Memory B cell (primary cell): ENCODE data around the gene ORC1.

ENCODE experiments used
- ATAC-seq: fragments of 150-1000 bp; cut with Tn5 transposase; 2 replicates; pipeline ENCODE4 v1.10.0; 2021; ENCODE audit warnings: low read depth, mild to moderate bottlenecking, moderate library complexity
- DNase-seq, 2 donors: peaks; one replicate each; pipeline ENCODE4 v3.0.0; 2022; ENCODE audit warnings: low spot score in 2 of 2
- H3K27ac Mint-ChIP-seq: one replicate; pipeline ENCODE4 v1.8.0; 2022; ENCODE audit warnings: mild to moderate bottlenecking, moderate library complexity, mixed read lengths
- H3K27me3 Mint-ChIP-seq: one replicate; pipeline ENCODE4 v1.8.0; 2022; ENCODE audit warnings: mixed read lengths
- H3K36me3 Mint-ChIP-seq: one replicate; pipeline ENCODE4 v1.8.0; 2022; ENCODE audit warnings: mild to moderate bottlenecking, mixed read lengths
- H3K4me1 Mint-ChIP-seq: one replicate; pipeline ENCODE4 v1.8.0; 2022; ENCODE audit warnings: mixed read lengths
- H3K4me3 Mint-ChIP-seq: one replicate; pipeline ENCODE4 v1.8.0; 2022; ENCODE audit warnings: mild to moderate bottlenecking, moderate library complexity, mixed read lengths
- H3K9me3 Mint-ChIP-seq: one replicate; pipeline ENCODE4 v1.8.0; 2022; ENCODE audit warnings: mixed read lengths

ORC1 gene

GRCh38 chr1:52404116-52404974, at the start of gene ORC1, which contains the start of gene PRPF38A:
Gene ORC1, minus strand, starts transcription at chr1:52404423. Its CDS starts 2,200 bp downstream, at chr1:52402223.
Gene PRPF38A, plus strand, starts transcription at chr1:52404602. Its CDS starts 148 bp downstream, at chr1:52404750.
- peak within 1 kb of the TSS; percentile 95 for H3K4me3 Mint-ChIP-seq
- H3K36me3 Mint-ChIP-seq: peaks cover 17% of the 10 kb centered on the region
- peak; percentile 93 for ATAC-seq
- no peaks in the 10 kb centered on the region for H3K27me3 Mint-ChIP-seq
- no peaks in the 10 kb centered on the region for H3K9me3 Mint-ChIP-seq
- DNase-seq: peak; percentile 89 to 92
- peak within 1 kb of the TSS; percentile 99 for H3K27ac Mint-ChIP-seq
- peaks cover 11% of the 10 kb centered on the region for H3K4me1 Mint-ChIP-seq

DNA sequence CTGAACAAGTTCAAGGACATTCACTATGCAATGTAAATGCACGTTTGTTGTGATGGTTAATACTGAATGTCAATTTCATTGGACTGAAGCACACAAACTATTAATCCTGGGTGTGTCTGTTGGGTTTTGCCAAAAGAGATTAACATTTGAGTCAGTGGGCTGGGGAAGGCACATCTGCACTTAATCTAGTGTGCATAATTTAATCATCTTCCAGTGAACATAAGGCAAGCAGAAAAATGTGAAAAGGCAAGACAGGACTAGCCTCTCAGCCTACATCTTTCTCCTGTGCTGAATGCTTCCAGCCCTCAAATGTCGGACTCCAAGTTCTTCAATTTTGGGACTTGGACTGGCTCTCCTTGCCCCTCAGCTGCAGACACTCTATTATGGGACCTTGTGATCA, 40.2 kb upstream of the ORC1 start:
- no peaks in the 10 kb centered on the region for H3K27me3 Mint-ChIP-seq
- H3K27ac Mint-ChIP-seq: no peak overlapping the region
- ATAC-seq (no peak), DNase-seq (no peak)
- no peaks in the 10 kb centered on the region for H3K4me1 Mint-ChIP-seq
- H3K36me3 Mint-ChIP-seq: peaks cover 18% of the 10 kb centered on the region
- no peak overlapping the region for H3K4me3 Mint-ChIP-seq
- no peaks in the 10 kb centered on the region for H3K9me3 Mint-ChIP-seq

GRCh38 chr1:52439976-52440375, 35.8 kb upstream of the ORC1 start:
- H3K27me3 Mint-ChIP-seq: no peaks in the 10 kb centered on the region
- DNase-seq: no peak
- H3K9me3 Mint-ChIP-seq: no peaks in the 10 kb centered on the region
- no peak overlapping the region for H3K27ac Mint-ChIP-seq
- no peaks in the 10 kb centered on the region for H3K4me1 Mint-ChIP-seq
- H3K36me3 Mint-ChIP-seq: peaks cover 29% of the 10 kb centered on the region
- ATAC-seq: no peak
- no peak overlapping the region for H3K4me3 Mint-ChIP-seq

- H3K27me3 Mint-ChIP-seq: no peaks in the 10 kb centered on the region
- DNase-seq (no peak), ATAC-seq (no peak)
- no peak overlapping the region for H3K4me3 Mint-ChIP-seq
- no peaks in the 10 kb centered on the region for H3K4me1 Mint-ChIP-seq
- H3K9me3 Mint-ChIP-seq: no peaks in the 10 kb centered on the region
- peaks cover 35% of the 10 kb centered on the region for H3K36me3 Mint-ChIP-seq
- H3K27ac Mint-ChIP-seq: no peak overlapping the region
Measured at GRCh38 chr1:52436817-52437216, 32.6 kb upstream of the ORC1 start.

GRCh38 chr1:52435650-52436049, 31.4 kb upstream of the ORC1 start:
- no peaks in the 10 kb centered on the region for H3K9me3 Mint-ChIP-seq
- no peaks in the 10 kb centered on the region for H3K4me1 Mint-ChIP-seq

DNA sequence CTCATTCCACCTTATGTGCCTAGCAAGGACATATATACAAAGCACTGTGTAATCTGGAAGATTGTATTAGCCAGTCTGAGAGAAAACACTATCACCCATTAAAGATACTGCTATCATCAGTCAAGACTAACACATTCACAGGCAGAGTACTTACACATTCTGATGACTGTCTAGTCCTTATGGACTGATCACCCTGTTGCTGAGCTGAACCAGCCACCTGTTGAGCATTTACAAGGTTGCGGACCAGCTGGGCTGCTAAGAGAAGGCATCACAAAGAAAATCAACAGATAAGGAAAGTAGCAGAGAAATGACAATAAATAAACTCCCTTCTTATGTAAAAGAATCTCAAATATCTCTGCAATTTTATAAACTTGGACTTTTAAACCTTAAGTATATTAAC, 31.0 kb upstream of the ORC1 start:
- Mint-ChIP-seq H3K27ac (no peak overlapping the region), H3K4me1 (no peaks in the 10 kb centered on the region)

More at GRCh38 chr1:52435650-52436049, 31.4 kb upstream of the ORC1 start:
- Mint-ChIP-seq H3K27me3 (no peaks in the 10 kb centered on the region), H3K27ac (no peak overlapping the region), H3K4me3 (no peak overlapping the region), H3K36me3 (peaks cover 36% of the 10 kb centered on the region)
- no peak for ATAC-seq
- DNase-seq: no peak

GRCh38 chr1:52432807-52433206, 28.6 kb upstream of the ORC1 start:
- no peak overlapping the region for H3K27ac Mint-ChIP-seq

More for the DNA sequence above, 31.0 kb upstream of the ORC1 start:
- no peak overlapping the region for H3K4me3 Mint-ChIP-seq
- no peaks in the 10 kb centered on the region for H3K9me3 Mint-ChIP-seq
- H3K36me3 Mint-ChIP-seq: peaks cover 37% of the 10 kb centered on the region
- DNase-seq (no peak), ATAC-seq (no peak)
- H3K27me3 Mint-ChIP-seq: no peaks in the 10 kb centered on the region

GRCh38 chr1:52427152-52427551, 22.9 kb upstream of the ORC1 start:
- H3K4me3 Mint-ChIP-seq: no peak overlapping the region
- no peaks in the 10 kb centered on the region for H3K9me3 Mint-ChIP-seq
- H3K36me3 Mint-ChIP-seq: peaks cover 27% of the 10 kb centered on the region
- no peak for DNase-seq
- ATAC-seq: no peak
- H3K4me1 Mint-ChIP-seq: peaks cover 19% of the 10 kb centered on the region
- H3K27me3 Mint-ChIP-seq: no peaks in the 10 kb centered on the region
- peak overlapping the region; percentile 1 for H3K27ac Mint-ChIP-seq

More at GRCh38 chr1:52432807-52433206, 28.6 kb upstream of the ORC1 start:
- no peaks in the 10 kb centered on the region for H3K27me3 Mint-ChIP-seq
- ATAC-seq: no peak
- H3K4me3 Mint-ChIP-seq: no peak overlapping the region
- no peaks in the 10 kb centered on the region for H3K9me3 Mint-ChIP-seq
- DNase-seq: no peak
- peaks cover 35% of the 10 kb centered on the region for H3K36me3 Mint-ChIP-seq
- H3K4me1 Mint-ChIP-seq: peaks cover under 1% of the 10 kb centered on the region

- peaks cover 25% of the 10 kb centered on the region for H3K36me3 Mint-ChIP-seq
- H3K4me3 Mint-ChIP-seq: no peak overlapping the region
- ATAC-seq (no peak), DNase-seq (no peak)
- no peaks in the 10 kb centered on the region for H3K27me3 Mint-ChIP-seq
- no peaks in the 10 kb centered on the region for H3K9me3 Mint-ChIP-seq
- H3K27ac Mint-ChIP-seq: no peak overlapping the region
- H3K4me1 Mint-ChIP-seq: peaks cover 19% of the 10 kb centered on the region
Measured at GRCh38 chr1:52426371-52426770, 22.1 kb upstream of the ORC1 start.

GRCh38 chr1:52424813-52425212, 20.6 kb upstream of the ORC1 start:
- H3K4me3 Mint-ChIP-seq: no peak overlapping the region
- H3K4me1 Mint-ChIP-seq: peaks cover 19% of the 10 kb centered on the region
- H3K27ac Mint-ChIP-seq: peak overlapping the region; percentile 60
- no peaks in the 10 kb centered on the region for H3K9me3 Mint-ChIP-seq
- peaks cover 18% of the 10 kb centered on the region for H3K36me3 Mint-ChIP-seq
- no peaks in the 10 kb centered on the region for H3K27me3 Mint-ChIP-seq
- DNase-seq: no peak
- ATAC-seq: no peak

DNA sequence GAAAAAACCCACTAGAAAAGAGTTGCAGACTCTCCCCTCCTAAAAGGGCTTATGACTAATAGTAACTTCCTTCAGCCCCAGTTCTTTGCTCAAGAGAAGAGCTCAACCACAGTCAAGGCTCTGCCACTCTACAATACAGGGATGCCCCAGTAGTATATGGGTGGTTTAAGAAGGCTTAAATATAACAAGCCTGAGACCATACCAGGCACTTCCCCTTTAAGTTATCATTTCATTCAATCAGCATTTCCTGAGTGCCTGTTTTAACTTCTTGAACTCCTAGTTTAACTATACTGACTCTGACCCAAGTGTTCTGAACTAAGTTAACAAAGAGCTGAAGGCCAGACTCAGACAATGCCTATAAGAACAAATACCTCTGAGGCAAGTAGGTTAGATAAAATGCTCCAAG, 20.0 kb upstream of the ORC1 start:
- peak overlapping the region; percentile 60 for H3K27ac Mint-ChIP-seq
- ATAC-seq (peak; percentile 79), DNase-seq (no peak)
- peaks cover 19% of the 10 kb centered on the region for H3K4me1 Mint-ChIP-seq
- no peaks in the 10 kb centered on the region for H3K27me3 Mint-ChIP-seq
- no peak overlapping the region for H3K4me3 Mint-ChIP-seq
- no peaks in the 10 kb centered on the region for H3K9me3 Mint-ChIP-seq
- H3K36me3 Mint-ChIP-seq: peaks cover 23% of the 10 kb centered on the region

- peak; percentile 79 for ATAC-seq
- H3K4me1 Mint-ChIP-seq: peaks cover 19% of the 10 kb centered on the region
- H3K27me3 Mint-ChIP-seq: no peaks in the 10 kb centered on the region
- no peak overlapping the region for H3K4me3 Mint-ChIP-seq
- peak overlapping the region; percentile 60 for H3K27ac Mint-ChIP-seq
- DNase-seq: no peak
- H3K36me3 Mint-ChIP-seq: peaks cover 23% of the 10 kb centered on the region
- H3K9me3 Mint-ChIP-seq: no peaks in the 10 kb centered on the region
Measured at GRCh38 chr1:52423771-52424170, 19.5 kb upstream of the ORC1 start.

- Mint-ChIP-seq H3K27me3 (no peaks in the 10 kb centered on the region), H3K4me3 (no peak overlapping the region), H3K4me1 (peaks cover 19% of the 10 kb centered on the region), H3K36me3 (peaks cover 22% of the 10 kb centered on the region), H3K27ac (no peak overlapping the region), H3K9me3 (no peaks in the 10 kb centered on the region)
- DNase-seq (no peak), ATAC-seq (no peak)
Measured at GRCh38 chr1:52423055-52423454, 18.8 kb upstream of the ORC1 start.

GRCh38 chr1:52420713-52421112, 16.5 kb upstream of the ORC1 start:
- ATAC-seq: no peak
- Mint-ChIP-seq H3K4me3 (no peak overlapping the region), H3K9me3 (no peaks in the 10 kb centered on the region), H3K27ac (no peak overlapping the region), H3K36me3 (peaks cover 24% of the 10 kb centered on the region), H3K27me3 (no peaks in the 10 kb centered on the region), H3K4me1 (peaks cover 15% of the 10 kb centered on the region)
- DNase-seq: no peak

DNA sequence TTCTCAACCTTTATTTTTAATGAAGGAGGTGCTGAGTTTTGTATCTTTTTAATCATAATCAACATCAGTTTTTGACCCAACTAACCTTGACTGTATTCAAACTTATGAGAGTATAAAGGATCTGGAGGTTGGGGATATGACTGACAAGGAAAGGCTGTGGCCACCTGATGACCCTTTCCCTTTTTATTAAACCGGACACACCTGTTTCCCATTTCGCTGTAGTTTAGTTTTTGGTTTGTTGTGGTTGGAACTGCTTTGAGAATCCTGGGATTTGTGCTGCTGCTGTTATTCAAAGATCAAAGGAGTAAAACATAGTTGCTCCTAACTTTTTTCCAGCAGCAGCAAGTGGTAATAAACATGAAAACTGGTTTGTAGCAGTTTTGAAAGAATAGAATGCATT, 12.6 kb upstream of the ORC1 start:
- DNase-seq: no peak
- ATAC-seq: no peak
- H3K27ac Mint-ChIP-seq: peak overlapping the region; percentile 46
- no peaks in the 10 kb centered on the region for H3K27me3 Mint-ChIP-seq
- H3K4me3 Mint-ChIP-seq: no peak overlapping the region
- no peaks in the 10 kb centered on the region for H3K9me3 Mint-ChIP-seq
- peaks cover 37% of the 10 kb centered on the region for H3K36me3 Mint-ChIP-seq
- H3K4me1 Mint-ChIP-seq: no peaks in the 10 kb centered on the region
